Endothelial cell of umbilical vein (primary cell): Measurements from ENCODE around the gene PAFAH2. TPM values are rescaled to one million over a fixed set of nuclear protein-coding genes. Genes with fewer than 3 reads are reported as not detected.

Source experiments
- BruUV-seq: library from RNA; stranded (reverse); fragments of 400-500 nt; replicated peaks from 2 replicates; lab custom pipeline; 2021; lab: Mats Ljungman, UMichigan
- CTCF ChIA-PET: fragments of 300-600, 350-600 bp; sonication (Branson Sonifier 250); formaldehyde crosslinking; loops from one replicate; lab custom pipeline; 2021; ENCODE audit warnings: antibody characterized with exemption, inconsistent platforms; lab: Charles Lee
- POLR2A ChIA-PET: fragments of 300-600, 350-600 bp; sonication (Branson Sonifier 250); formaldehyde crosslinking; loops from one replicate; lab custom pipeline; 2021; ENCODE audit warnings: antibody characterized with exemption, inconsistent platforms; lab: Charles Lee
- DNase-seq: peaks from one replicate; pipeline ENCODE4 v3.0.0-alpha.2; 2011; ENCODE audit warnings: low read depth, low spot score
- FAIRE-seq: peaks from 2 replicates; lab custom pipeline; 2011; peaks lifted over from hg19 to GRCh38; lab: Jason Lieb, UNC
- H2AFZ ChIP-seq: 2 replicates; pipeline ENCODE4 v1.6.0; 2012; ENCODE audit warnings: low read depth, low read length, control low read depth, inconsistent platforms
- H3K27ac ChIP-seq: 2 replicates; pipeline ENCODE4 v1.5.1; 2011; ENCODE audit warnings: low read depth, mild to moderate bottlenecking, control low read depth, low read length, moderate library complexity; ENCODE audit not compliant: insufficient read depth
- H3K27me3 ChIP-seq, 2 experiments: 2 replicates each; pipeline versions ENCODE4 v1.6.0 to v1.6.1; 2011; ENCODE audit warnings: low read length in 2 of 2, mixed read lengths in 1 of 2; ENCODE audit not compliant: control insufficient read depth in 2 of 2, insufficient read depth in 2 of 2
- H3K36me3 ChIP-seq, 2 experiments: 2 replicates in 1 of 2; 3 replicates in 1 of 2; pipeline ENCODE4 v1.5.1; 2011; ENCODE audit warnings: low read length in 2 of 2, mild to moderate bottlenecking in 1 of 2, moderate library complexity in 1 of 2; ENCODE audit not compliant: control insufficient read depth in 2 of 2, insufficient read depth in 2 of 2; ENCODE audit errors: extremely low read depth in 1 of 2
- H3K4me1 ChIP-seq: 3 replicates; pipeline ENCODE4 v1.5.1; 2011; ENCODE audit warnings: mild to moderate bottlenecking, low read length; ENCODE audit not compliant: control insufficient read depth, insufficient read depth; ENCODE audit errors: extremely low read depth
- H3K4me2 ChIP-seq: 2 replicates; pipeline ENCODE4 v1.6.1; 2011; ENCODE audit warnings: low read length, control low read depth, mixed read lengths; ENCODE audit not compliant: insufficient read depth
- H3K4me3 ChIP-seq, 3 experiments: fragments of 200-600 bp in 1 of 3; sonication (generic), shearing (Covaris generic) in 1 of 3; replicated peaks in 1 of 3; 2 replicates each; pipeline ENCODE4 v1.5.1; 2011 to 2016; ENCODE audit warnings: control low read depth in 3 of 3, low read length in 3 of 3, mild to moderate bottlenecking in 2 of 3, inconsistent platforms in 1 of 3, low read depth in 1 of 3, moderate library complexity in 1 of 3; ENCODE audit not compliant: insufficient read depth in 1 of 3
- H3K79me2 ChIP-seq: 2 replicates; pipeline ENCODE4 v1.6.0; 2012; ENCODE audit warnings: low read length, inconsistent platforms; ENCODE audit not compliant: control insufficient read depth, insufficient read depth
- H3K9ac ChIP-seq: replicated peaks from 2 replicates; pipeline ENCODE3; 2011; ENCODE audit warnings: low read length, control low read depth; ENCODE audit not compliant: insufficient read depth; ENCODE audit errors: extremely low read depth
- H3K9me1 ChIP-seq: replicated peaks from 3 replicates; pipeline ENCODE4 v1.6.0; 2011; ENCODE audit warnings: mild to moderate bottlenecking, low read length; ENCODE audit not compliant: control insufficient read depth, insufficient read depth; ENCODE audit errors: extremely low read depth
- H3K9me3 ChIP-seq: replicated peaks from 2 replicates; pipeline ENCODE4 v1.5.1; 2012; ENCODE audit warnings: low read length, inconsistent platforms; ENCODE audit not compliant: control insufficient read depth, insufficient read depth
- H4K20me1 ChIP-seq: replicated peaks from 2 replicates; pipeline ENCODE3; 2011; ENCODE audit warnings: mild to moderate bottlenecking, low read length; ENCODE audit not compliant: control insufficient read depth, insufficient read depth; ENCODE audit errors: extremely low read depth
- CTCF ChIP-seq, 2 donors: IDR thresholded peaks; 1 replicate in 1 of 2; 2 replicates in 1 of 2; pipeline ENCODE4 v1.5.1; 2011; ENCODE audit warnings: low read length in 2 of 2, mild to moderate bottlenecking in 2 of 2, moderate library complexity in 2 of 2, control low read depth in 1 of 2, inconsistent platforms in 1 of 2, low read depth in 1 of 2; ENCODE audit not compliant: insufficient read depth in 1 of 2; ENCODE audit errors: extremely low read depth in 1 of 2
- EZH2 ChIP-seq: IDR thresholded peaks from 2 replicates; pipeline ENCODE4 v1.6.1; 2012; ENCODE audit warnings: borderline replicate concordance, low read depth, mild to moderate bottlenecking, moderate library complexity, low read length, inconsistent platforms; ENCODE audit not compliant: severe bottlenecking
- FOS ChIP-seq: IDR thresholded peaks from 2 replicates; pipeline ENCODE4 v1.6.1; 2011; ENCODE audit warnings: mild to moderate bottlenecking, low read length, moderate library complexity, borderline replicate concordance; ENCODE audit not compliant: insufficient read depth
- GATA2 ChIP-seq: IDR thresholded peaks from 2 replicates; pipeline ENCODE4 v1.7.0; 2011; ENCODE audit warnings: low read depth, mild to moderate bottlenecking, moderate library complexity, mixed read lengths, low read length; ENCODE audit not compliant: insufficient read length, insufficient read depth
- JUN ChIP-seq: IDR thresholded peaks from 2 replicates; pipeline ENCODE4 v1.6.1; 2011; ENCODE audit warnings: borderline replicate concordance, low read depth; ENCODE audit not compliant: insufficient read length, insufficient read depth
- MAX ChIP-seq: IDR thresholded peaks from 2 replicates; pipeline ENCODE4 v1.6.1; 2011; ENCODE audit not compliant: insufficient read depth, insufficient read length
- MYC ChIP-seq: IDR thresholded peaks from one replicate; pipeline ENCODE4 v1.6.1; 2011; ENCODE audit warnings: mild to moderate bottlenecking, low read depth, low read length
- POLR2A ChIP-seq: IDR thresholded peaks from 2 replicates; pipeline ENCODE4 v1.6.1; 2012; ENCODE audit warnings: low read depth, mild to moderate bottlenecking, control low read depth, low read length
- POLR2AphosphoS5 ChIP-seq: IDR thresholded peaks from 2 replicates; pipeline ENCODE4 v1.6.1; 2012; ENCODE audit warnings: low read depth, mild to moderate bottlenecking, control low read depth, low read length, moderate library complexity; ENCODE audit not compliant: insufficient read depth
- dilution Hi-C: fragments of 300-500 bp; cut with MboI; formaldehyde crosslinking; loops from one replicate; pipeline ENCODE4 v1.15.0; 2019; ENCODE audit warnings: low sequenced_read_pairs; ENCODE audit not compliant: extremely low pct_ligation_motif_present
- intact Hi-C: fragments of 100-400 bp; cut with micrococcal nuclease; formaldehyde crosslinking; loops from one replicate; pipeline ENCODE4 v1.10.0; 2022
- polyA plus RNA-seq, 4 experiments: library from polyadenylated mRNA; depleted of rRNA in 3 of 4; stranded (reverse) in 3 of 4; unstranded in 1 of 4; fragments of >200 nt; gene quantifications; 2 replicates each; pipeline versions ENCODE4 v1.2.1 to v1.2.3, GENCODE V29; 2011 to 2012; ENCODE audit warnings: missing spikeins in 1 of 4
- total RNA-seq: library from RNA; stranded (reverse); gene quantifications from 2 replicates; pipeline ENCODE4 v1.2.3, GENCODE V29; 2021

PAFAH2 gene
- total and polyA plus RNA-seq, 2 donors (not counting 3 experiments of a cell fraction or from before 2014, with no cell fraction given): 6.0 to 6.9 TPM

GRCh38 chr1:25952841-25953401, 44.9 kb downstream of the PAFAH2 start:
- TF ChIP-seq JUN: no peak
- TF ChIP-seq POLR2A: no peak
- TF ChIP-seq GATA2: no peak
- no peak for TF ChIP-seq POLR2AphosphoS5
- TF ChIP-seq MAX: no peak
- TF ChIP-seq EZH2: no peak
- no peak for TF ChIP-seq CTCF (IDR thresholded peaks at IDR 0.05; ENCODE audit: extremely low read depth in 1 of 2, insufficient read depth in 1 of 2, low read depth in 1 of 2, low read length in 2 of 2)
- no peak for TF ChIP-seq FOS
- TF ChIP-seq MYC: no peak
- Histone ChIP-seq H3K79me2 (no peaks in the 10 kb centered on the region), H4K20me1 (no peaks in the 10 kb centered on the region), H3K9me3 (no peaks in the 10 kb centered on the region), H3K9me1 (no peaks in the 10 kb centered on the region), H3K9ac (no peak overlapping the region), H3K27me3 (no peaks in the 10 kb centered on the region), H3K36me3 (no peaks in the 10 kb centered on the region), H3K4me3 (no peak overlapping the region), H3K27ac (no peak overlapping the region), H3K4me2 (no peak overlapping the region), H3K4me1 (no peaks in the 10 kb centered on the region), H2AFZ (no peak overlapping the region)
- dilution Hi-C loops (no loop called here), intact Hi-C loops (no loop called here)
- ChIA-PET CTCF (interaction anchor here (1.0 to 1.2 kb wide), 2 partner anchors 13 to 57 kb away, joined by 3 read pairs; no protein-coding TSS in a partner anchor), POLR2A (no interaction called here)
- no TSS peak for BruUV-seq
- FAIRE-seq (no peak), DNase-seq (no peak)
